SK-N-SH (cell line): ENCODE results near the gene TGFBI.

Source experiments
- CTCF ChIP-seq: fragments of 200-600 bp; sonication (generic); IDR thresholded peaks from 2 replicates; pipeline ENCODE4 v1.6.1; 2017; ENCODE audit warnings: antibody characterized with exemption, mild to moderate bottlenecking, moderate library complexity
- EP300 ChIP-seq, 2 experiments: IDR thresholded peaks; 2 replicates each; pipeline versions ENCODE4 v1.4.0 to v1.6.1; 2012; ENCODE audit warnings: borderline replicate concordance in 1 of 2, low read depth in 1 of 2, low read length in 1 of 2
- FOXM1 ChIP-seq: IDR thresholded peaks from 2 replicates; pipeline ENCODE4 v1.4.0; 2012; ENCODE audit warnings: low read depth, mild to moderate bottlenecking
- MAX ChIP-seq: IDR thresholded peaks from 2 replicates; pipeline ENCODE4 v1.4.0; 2012; ENCODE audit warnings: low read depth
- RCOR1 ChIP-seq: fragments of 150-350 bp; IDR thresholded peaks from 2 replicates; pipeline ENCODE4 v1.6.1; 2017; ENCODE audit warnings: antibody characterized with exemption, low read length
- REST ChIP-seq: IDR thresholded peaks from 2 replicates; pipeline ENCODE4 v1.6.1; 2012; ENCODE audit warnings: mild to moderate bottlenecking, low read depth, low read length, moderate library complexity
- SIN3A ChIP-seq: IDR thresholded peaks from 2 replicates; pipeline ENCODE4 v1.6.1; 2012; ENCODE audit warnings: low read depth, mild to moderate bottlenecking, low read length, moderate library complexity, borderline replicate concordance
- USF1 ChIP-seq: IDR thresholded peaks from 2 replicates; pipeline ENCODE4 v1.4.0; 2012; ENCODE audit warnings: low read depth, borderline replicate concordance
- USF2 ChIP-seq: fragments of 150-350 bp; IDR thresholded peaks from 2 replicates; pipeline ENCODE4 v1.6.1; 2017; ENCODE audit warnings: antibody characterized with exemption, low read length, low read depth, borderline replicate concordance

- no peak for TF ChIP-seq USF2
- no peak for TF ChIP-seq FOXM1
- no peak for TF ChIP-seq REST
- TF ChIP-seq CTCF: no peak
- no peak for TF ChIP-seq USF1
- TF ChIP-seq MAX: no peak
- no peak; a peak in 1 of 4 replicates for TF ChIP-seq EP300 (IDR thresholded peaks at IDR 0.05; ENCODE audit: borderline replicate concordance in 1 of 2, low read depth in 1 of 2, low read length in 1 of 2)
- no peak for TF ChIP-seq RCOR1
- TF ChIP-seq SIN3A: no peak
Measured at GRCh38 chr5:136034492-136034891, 5.7 kb downstream of the TGFBI start.
